ENCODE measurements around the gene PHKB.

Gene PHKB

GRCh38 chr16:47711809-47712208, 250.7 kb downstream of the PHKB start:
- no peak for TF ChIP-seq GABPA (IDR thresholded peaks at IDR 0.05; ENCODE audit: low read depth)
- no peak overlapping the region for H3K4me3 ChIP-seq (replicated peaks; ENCODE audit: insufficient read depth, low read length)
- H3K27me3 ChIP-seq (ENCODE audit: insufficient read depth, poor library complexity, severe bottlenecking), result no peaks in the 10 kb centered on the region
- no peak for DNase-seq (ENCODE audit: low read depth in 1 of 2, low spot score in 1 of 2)
- H3K27ac ChIP-seq (replicated peaks), result no peak overlapping the region

- no peak for DNase-seq (ENCODE audit: low read depth in 1 of 2, low spot score in 1 of 2)
- TF ChIP-seq CTCF (IDR thresholded peaks at IDR 0.05; ENCODE audit: insufficient read depth, low read length) (no peak), GABPA (IDR thresholded peaks at IDR 0.05; ENCODE audit: low read depth) (no peak), SPI1 (IDR thresholded peaks at IDR 0.05; ENCODE audit: borderline replicate concordance, low read depth) (no peak), REST (IDR thresholded peaks at IDR 0.05; ENCODE audit: insufficient replicate concordance, low read depth) (no peak), POLR2AphosphoS5 (IDR thresholded peaks at IDR 0.05; ENCODE audit: low read depth) (no peak)
- H3K27me3 ChIP-seq (ENCODE audit: insufficient read depth, poor library complexity, severe bottlenecking), result no peaks in the 10 kb centered on the region
- H3K4me3 ChIP-seq (replicated peaks; ENCODE audit: insufficient read depth, low read length), result no peak overlapping the region
- H3K27ac ChIP-seq (replicated peaks), result no peak overlapping the region
These were observed 251.4 kb downstream of the PHKB start for GRCh38 chr16:47712276-47713224.

GRCh38 chr16:47713225-47713595, 252.1 kb downstream of the PHKB start:
- no peak for TF ChIP-seq POLR2AphosphoS5 (IDR thresholded peaks at IDR 0.05; ENCODE audit: low read depth)
- TF ChIP-seq SPI1 (IDR thresholded peaks at IDR 0.05; ENCODE audit: borderline replicate concordance, low read depth), result no peak
- no peak for TF ChIP-seq GABPA (IDR thresholded peaks at IDR 0.05; ENCODE audit: low read depth)
- TF ChIP-seq CTCF (IDR thresholded peaks at IDR 0.05; ENCODE audit: insufficient read depth, low read length), result no peak
- TF ChIP-seq REST (IDR thresholded peaks at IDR 0.05; ENCODE audit: insufficient replicate concordance, low read depth), result no peak
- no peak for DNase-seq (ENCODE audit: low read depth in 1 of 2, low spot score in 1 of 2)
- Histone ChIP-seq H3K4me3 (replicated peaks; ENCODE audit: insufficient read depth, low read length) (no peak overlapping the region), H3K27ac (replicated peaks) (no peak overlapping the region), H3K27me3 (ENCODE audit: insufficient read depth, poor library complexity, severe bottlenecking) (no peaks in the 10 kb centered on the region)

- H3K27me3 ChIP-seq (ENCODE audit: insufficient read depth, poor library complexity, severe bottlenecking), result no peaks in the 10 kb centered on the region
These were observed 254.4 kb downstream of the PHKB start for GRCh38 chr16:47715442-47716083.

More at GRCh38 chr16:47715442-47716083, 254.4 kb downstream of the PHKB start:
- Histone ChIP-seq H3K27ac (replicated peaks) (no peak overlapping the region), H3K4me3 (replicated peaks; ENCODE audit: insufficient read depth, low read length) (no peak overlapping the region)
- no peak for DNase-seq (ENCODE audit: low read depth in 1 of 2, low spot score in 1 of 2)
- no peak for TF ChIP-seq REST (IDR thresholded peaks at IDR 0.05; ENCODE audit: insufficient replicate concordance, low read depth)
- no peak for TF ChIP-seq GABPA (IDR thresholded peaks at IDR 0.05; ENCODE audit: low read depth)
- no peak for TF ChIP-seq POLR2AphosphoS5 (IDR thresholded peaks at IDR 0.05; ENCODE audit: low read depth)
- no peak for TF ChIP-seq CTCF (IDR thresholded peaks at IDR 0.05; ENCODE audit: insufficient read depth, low read length)
- TF ChIP-seq SPI1 (IDR thresholded peaks at IDR 0.05; ENCODE audit: borderline replicate concordance, low read depth), result no peak
